GM12878 (cell line): Measurements from ENCODE around the gene CDK11B. TPM values are rescaled to one million over a fixed set of nuclear protein-coding genes. Genes with fewer than 3 reads are reported as not detected.

Experiments
- ATAC-seq: fragments of 200-7000 bp; cut with Tn5 transposase; 3 replicates; pipeline ENCODE4 v1.9.1; 2020; ENCODE audit warnings: mild to moderate bottlenecking, moderate library complexity
- BruUV-seq: library from RNA; stranded (reverse); fragments of 400-500 nt; replicated peaks from 2 replicates; lab custom pipeline; 2021; lab: Mats Ljungman, UMichigan
- CTCF ChIA-PET: fragments of 300-600 bp; sonication (Branson Sonifier 250); formaldehyde crosslinking; extraction: SDS; loops from one replicate; lab custom pipeline; 2021; ENCODE audit warnings: inconsistent platforms; lab: Yijun Ruan, JAX
- POLR2A ChIA-PET: fragments of 350-600 bp; formaldehyde crosslinking; extraction: SDS; loops from one replicate; lab custom pipeline; 2021; ENCODE audit warnings: inconsistent platforms; lab: Charles Lee
- RAD21 ChIA-PET: fragments of 300-600 bp; sonication (Branson Sonifier 250); formaldehyde crosslinking; loops from one replicate; lab custom pipeline; 2023; ENCODE audit warnings: antibody characterized with exemption; ENCODE audit not compliant: unreplicated experiment; lab: Charles Lee
- SMC1A ChIA-PET: fragments of 300-600 bp; sonication (Branson Sonifier 250); formaldehyde crosslinking; loops from one replicate; lab custom pipeline; 2023; ENCODE audit not compliant: unreplicated experiment, uncharacterized antibody; lab: Charles Lee
- DNase-seq: peaks from one replicate; pipeline ENCODE4 v3.0.0-alpha.2; 2011; ENCODE audit warnings: low read depth, low spot score
- FAIRE-seq: peaks from 3 replicates; lab custom pipeline; 2011; peaks lifted over from hg19 to GRCh38; lab: Jason Lieb, UNC
- H2AFZ ChIP-seq: 2 replicates; pipeline ENCODE4 v1.6.0; 2011; ENCODE audit warnings: low read depth, low read length, control low read depth; ENCODE audit not compliant: control insufficient read depth
- H3K27ac ChIP-seq: 2 replicates; pipeline ENCODE4 v1.5.1; 2011; ENCODE audit warnings: control low read depth; ENCODE audit not compliant: control insufficient read depth, insufficient read depth
- H3K27me3 ChIP-seq, 2 experiments: replicated peaks in 1 of 2; 2 replicates each; pipeline versions ENCODE4 v1.6.0 to v1.6.1; 2011; ENCODE audit warnings: low read length in 1 of 2; ENCODE audit not compliant: control insufficient read depth in 2 of 2, insufficient read depth in 2 of 2
- H3K36me3 ChIP-seq, 2 experiments: 2 replicates each; pipeline ENCODE4 v1.5.1; 2011; ENCODE audit warnings: low read length in 1 of 2; ENCODE audit not compliant: control insufficient read depth in 2 of 2, insufficient read depth in 2 of 2
- H3K4me1 ChIP-seq: 2 replicates; pipeline ENCODE4 v1.6.1; 2011; ENCODE audit warnings: mild to moderate bottlenecking, low read length, moderate library complexity, mixed read lengths; ENCODE audit not compliant: control insufficient read depth, insufficient read depth
- H3K4me2 ChIP-seq: 2 replicates; pipeline ENCODE4 v1.6.0; 2011; ENCODE audit warnings: control low read depth; ENCODE audit not compliant: control insufficient read depth, insufficient read depth
- H3K4me3 ChIP-seq: fragments of 200-600 bp; sonication (generic); 2 replicates; pipeline ENCODE4 v1.5.1; 2016
- H3K79me2 ChIP-seq: 2 replicates; pipeline ENCODE4 v1.6.0; 2011; ENCODE audit warnings: low read length; ENCODE audit not compliant: control insufficient read depth, insufficient read depth
- H3K9ac ChIP-seq: 2 replicates; pipeline ENCODE4 v1.8.0; 2011; ENCODE audit warnings: low read length, control low read depth, mixed read lengths; ENCODE audit not compliant: control insufficient read depth, insufficient read depth
- H3K9me3 ChIP-seq: replicated peaks from 3 replicates; pipeline ENCODE4 v1.5.1; 2011; ENCODE audit warnings: mild to moderate bottlenecking, low read length; ENCODE audit not compliant: control insufficient read depth, insufficient read depth
- H4K20me1 ChIP-seq: 2 replicates; pipeline ENCODE4 v1.6.0; 2011; ENCODE audit not compliant: control insufficient read depth, insufficient read depth
- CBFB ChIP-seq: IDR thresholded peaks from 2 replicates; pipeline ENCODE4 v1.6.1; 2016; ENCODE audit warnings: antibody characterized with exemption, low read depth
- E2F4 ChIP-seq: IDR thresholded peaks from 2 replicates; pipeline ENCODE4 v1.6.1; 2012; ENCODE audit warnings: low read depth, low read length, improper control_type of control experiment
- ETV6 ChIP-seq, 2 experiments: fragments of 450-650 bp in 1 of 2; IDR thresholded peaks in 1 of 2; conservative IDR thresholded peaks in 1 of 2; 2 replicates each; pipeline ENCODE4 v1.6.1; 2014; ENCODE audit warnings: antibody characterized with exemption in 1 of 2, borderline replicate concordance in 1 of 2, low read depth in 1 of 2, mild to moderate bottlenecking in 1 of 2, moderate library complexity in 1 of 2
- HDGF ChIP-seq: fragments of 450-650 bp; IDR thresholded peaks from 2 replicates; pipeline ENCODE4 v1.6.1; 2016; ENCODE audit warnings: antibody characterized with exemption
- JUNB ChIP-seq: IDR thresholded peaks from 2 replicates; pipeline ENCODE4 v1.6.1; 2016; ENCODE audit warnings: antibody characterized with exemption, mild to moderate bottlenecking
- JUND ChIP-seq: IDR thresholded peaks from 2 replicates; pipeline ENCODE4 v1.6.1; 2012; ENCODE audit warnings: low read depth, mild to moderate bottlenecking, low read length, improper control_type of control experiment, moderate library complexity
- NFYA ChIP-seq: IDR thresholded peaks from 2 replicates; pipeline ENCODE4 v1.6.1; 2011; ENCODE audit warnings: low read depth, mild to moderate bottlenecking, low read length, improper control_type of control experiment, borderline replicate concordance
- RB1 ChIP-seq: fragments of 450-650 bp; formaldehyde crosslinking; IDR thresholded peaks from 2 replicates; pipeline ENCODE4 v1.6.1; 2017; ENCODE audit warnings: mild to moderate bottlenecking, borderline replicate concordance
- YBX1 ChIP-seq: fragments of 450-650 bp; IDR thresholded peaks from 2 replicates; pipeline ENCODE4 v1.6.1; 2016; ENCODE audit warnings: antibody characterized with exemption
- ZBTB4 ChIP-seq: fragments of 450-650 bp; formaldehyde crosslinking; IDR thresholded peaks from 2 replicates; pipeline ENCODE4 v1.4.0; 2022; ENCODE audit warnings: mild to moderate bottlenecking, moderate library complexity
- ZSCAN29 ChIP-seq: fragments of 450-650 bp; IDR thresholded peaks from 2 replicates; pipeline ENCODE4 v1.6.1; 2017; ENCODE audit warnings: mild to moderate bottlenecking, moderate library complexity
- WGBS: methylation state at CpG from one replicate; pipeline ENCODE4 v1.1.6; 2016; ENCODE audit warnings: low lambda C conversion rate; ENCODE audit not compliant: insufficient replicate concordance, insufficient coverage; ENCODE audit errors: missing lambda C conversion rate; 5-methylcytosine and 5-hydroxymethylcytosine counted together
- in situ Hi-C: fragments of 300-500 bp; cut with MboI; formaldehyde crosslinking; loops from 9 replicates; pipeline ENCODE4 v1.14.3; 2018; ENCODE audit warnings: mixed read lengths
- intact Hi-C: fragments of 100-400 bp; cut with micrococcal nuclease; formaldehyde crosslinking; loops from one replicate; pipeline ENCODE4 v1.14.2; 2022; ENCODE audit not compliant: unreplicated experiment
- polyA plus RNA-seq, 11 experiments: library from polyadenylated mRNA; depleted of rRNA in 4 of 11; unstranded in 6 of 11; stranded (reverse) in 5 of 11; fragments of >200 nt; fragmentation: Nextera tagmentation in 4 of 11; fragmentation: Illumina TruSeq in 1 of 11; extraction: Ambion mirVana in 4 of 11; extraction: Trizol in 1 of 11; gene quantifications; 1 replicate in 1 of 11; 2 replicates in 10 of 11; pipeline versions ENCODE4 v1.2.1 to v1.2.3, GENCODE V29; 2011 to 2016; ENCODE audit warnings: inconsistent platforms in 2 of 11, missing spikeins in 2 of 11, low read depth in 1 of 11
- total RNA-seq, 4 experiments: library from RNA; depleted of rRNA in 3 of 4; stranded (reverse); fragments of >200 nt in 3 of 4; fragmentation: Illumina TruSeq in 1 of 4; extraction: Trizol in 1 of 4; gene quantifications; 2 replicates each; pipeline versions ENCODE4 v1.2.1 to v1.2.3, GENCODE V29; 2013 to 2021

The CDK11B gene
- total and polyA plus RNA-seq, 10 of the 15 experiments (the other 5 are each of a cell fraction or from before 2014, with no cell fraction given) = 3.2 to 30.9 (median 18.0) TPM

- H2AFZ ChIP-seq = no peak overlapping the region
- no peaks in the 10 kb centered on the region for H4K20me1 ChIP-seq
- no peak for DNase-seq
- no peaks in the 10 kb centered on the region for H3K36me3 ChIP-seq
- TF ChIP-seq ETV6 (conservative IDR thresholded peaks at IDR 0.05 in 1 of 2, IDR thresholded peaks at IDR 0.05 in 1 of 2; ENCODE audit: borderline replicate concordance in 1 of 2, low read depth in 1 of 2) (no peak), E2F4 (no peak), HDGF (no peak), RB1 (no peak), JUNB (no peak), CBFB (no peak), YBX1 (no peak), JUND (no peak), ZBTB4 (CRISPR knock-in tag) (no peak), NFYA (no peak), ZSCAN29 (no peak)
- no peak for FAIRE-seq
- CTCF ChIA-PET = interaction anchor here (1.0 kb wide), 1 partner anchor 9 kb away, joined by 5 read pairs; the partner anchor contains the start of gene MIB2
- POLR2A ChIA-PET = no interaction called here
- SMC1A ChIA-PET = no interaction called here
- no peak overlapping the region for H3K9ac ChIP-seq
- no peak overlapping the region for H3K4me2 ChIP-seq
- no peaks in the 10 kb centered on the region for H3K4me1 ChIP-seq
- no peaks in the 10 kb centered on the region for H3K27me3 ChIP-seq
- H3K9me3 ChIP-seq = no peaks in the 10 kb centered on the region
- in situ Hi-C loops (no loop called here), intact Hi-C loops (no loop called here)
- BruUV-seq = no TSS peak
- 88% methylated on average over 33 of the region's 51 CpGs for WGBS
- H3K27ac ChIP-seq = no peak overlapping the region
- no peaks in the 10 kb centered on the region for H3K79me2 ChIP-seq
- RAD21 ChIA-PET = no interaction called here
- no peak overlapping the region for H3K4me3 ChIP-seq
- ATAC-seq = no peak
Observed at GRCh38 chr1:1623631-1624442, 35.0 kb downstream of the CDK11B start.
